ENCODE data around the gene DAP.

Gene DAP

GRCh38 chr5:10708189-10708944, 52.7 kb downstream of the DAP start:
- no peak for DNase-seq

GRCh38 chr5:10707198-10708142, 53.6 kb downstream of the DAP start:
- DNase-seq: no peak

- no peak for DNase-seq
Observed at GRCh38 chr5:10706326-10706725, 54.7 kb downstream of the DAP start.

- DNase-seq: no peak
Observed at GRCh38 chr5:10705747-10706146, 55.3 kb downstream of the DAP start.

GRCh38 chr5:10704949-10705621, 55.9 kb downstream of the DAP start:
- no peak for DNase-seq

- no peak for DNase-seq
Observed at GRCh38 chr5:10703676-10704075, 57.4 kb downstream of the DAP start.

- DNase-seq: no peak
Observed at GRCh38 chr5:10702911-10703491, 58.0 kb downstream of the DAP start.

GRCh38 chr5:10702040-10702629, 58.9 kb downstream of the DAP start:
- DNase-seq: no peak

GRCh38 chr5:10701567-10702039, 59.4 kb downstream of the DAP start:
- DNase-seq: peak; percentile 6

GRCh38 chr5:10700516-10700915, 60.5 kb downstream of the DAP start:
- no peak for DNase-seq

GRCh38 chr5:10699987-10700386, 61.0 kb downstream of the DAP start:
- DNase-seq: peak; percentile 8

GRCh38 chr5:10699281-10699874, 61.7 kb downstream of the DAP start:
- no peak for DNase-seq

- DNase-seq: no peak
Observed at GRCh38 chr5:10695759-10696543, 65.1 kb downstream of the DAP start.

- DNase-seq: peak; percentile 26
Observed at GRCh38 chr5:10695055-10695649, 65.9 kb downstream of the DAP start.

- DNase-seq: no peak
Observed at GRCh38 chr5:10691826-10692785, 68.9 kb downstream of the DAP start.

- no peak for DNase-seq
Observed at GRCh38 chr5:10690460-10691440, 70.3 kb downstream of the DAP start.

GRCh38 chr5:10689391-10690081, 71.5 kb downstream of the DAP start:
- DNase-seq: peak; percentile 13
